Measurements from ENCODE around the gene ITPR1.

GRCh38 chr3:4536260-4536659 lies 43.1 kb downstream of the ITPR1 start:
- TF ChIP-seq CTCF (IDR thresholded peaks at IDR 0.05) (no peak), POLR2A (IDR thresholded peaks at IDR 0.05) (no peak)
